AG04449 (cell line): ENCODE data around the gene SPO11.
A peak's percentile ranks its signal among the peaks of the same experiment; 100 is the strongest.
"Not testable (repeated sequence)": the region's sequence is repeated elsewhere in the genome, so short reads cannot be mapped to it uniquely, and the experiment has no call there.

ENCODE experiments used
- CTCF ChIA-PET: fragments of 350-600 bp; formaldehyde crosslinking; extraction: SDS; loops from one replicate; lab custom pipeline; 2021; ENCODE audit warnings: antibody characterized with exemption; lab: Yijun Ruan, JAX
- POLR2A ChIA-PET: fragments of 400-600, 350-600 bp; formaldehyde crosslinking; extraction: SDS; loops from one replicate; lab custom pipeline; 2020; ENCODE audit warnings: antibody characterized with exemption, inconsistent platforms; lab: Yijun Ruan, JAX
- DNase-seq: peaks from one replicate; pipeline ENCODE4 v3.0.0-alpha.2; 2010; ENCODE audit warnings: low read depth, low spot score
- H3K4me3 ChIP-seq: 2 replicates; pipeline ENCODE4 v1.5.1; 2011; ENCODE audit warnings: low read depth, mild to moderate bottlenecking, control low read depth, low read length
- CTCF ChIP-seq: IDR thresholded peaks from one replicate; pipeline ENCODE4 v1.5.1; 2011; ENCODE audit warnings: mild to moderate bottlenecking, moderate library complexity, low read length, control low read depth, inconsistent platforms; ENCODE audit not compliant: insufficient read depth; ENCODE audit errors: missing control alignments

Gene SPO11

GRCh38 chr20:57350081-57350710 lies 20.6 kb downstream of the SPO11 start:
- no peak for DNase-seq

GRCh38 chr20:57350726-57351041 lies 21.1 kb downstream of the SPO11 start:
- CTCF ChIA-PET: interaction anchor here (2.5 to 9.7 kb wide), 3 partner anchors 17 to 264 kb away, joined by 8 to 173 read pairs (median 49); no protein-coding TSS in a partner anchor
- POLR2A ChIA-PET, DNase-seq: not testable (repeated sequence)
- H3K4me3 ChIP-seq: peak overlapping the region; percentile 100

More at GRCh38 chr20:57350081-57350710, 20.6 kb downstream of the SPO11 start:
- CTCF ChIA-PET: interaction anchor here (1.7 to 9.7 kb wide), 6 partner anchors 12 to 799 kb away, joined by 5 to 173 read pairs (median 9); no protein-coding TSS in a partner anchor
- no peak overlapping the region for H3K4me3 ChIP-seq
- no peak for TF ChIP-seq CTCF
- POLR2A ChIA-PET: no interaction called here

GRCh38 chr20:57351042-57351783 lies 21.6 kb downstream of the SPO11 start, which contains the start of gene RAE1:
TSS of gene RAE1 (plus strand) at chr20:57351255. CDS start at chr20:57354039, 2,784 bp downstream.
- POLR2A ChIA-PET: no interaction called here
- H3K4me3 ChIP-seq: peak within 1 kb of the TSS; percentile 100
- DNase-seq: peak; percentile 63
- CTCF ChIA-PET: interaction anchor here (1.0 to 6.3 kb wide), 4 partner anchors 10 to 265 kb away, joined by 3 to 49 read pairs (median 6); no protein-coding TSS in a partner anchor
- no peak for TF ChIP-seq CTCF

- no peak for TF ChIP-seq CTCF
- CTCF ChIA-PET: interaction anchor here (1.4 kb wide), 1 partner anchor 10 kb away, joined by 5 read pairs; no protein-coding TSS in a partner anchor
- peak overlapping the region; percentile 100 for H3K4me3 ChIP-seq
- DNase-seq: no peak
- POLR2A ChIA-PET: no interaction called here
These were observed 22.7 kb downstream of the SPO11 start for GRCh38 chr20:57352305-57352704.

- no peak for TF ChIP-seq CTCF
- ChIA-PET POLR2A (no interaction called here), CTCF (no interaction called here)
- DNase-seq: no peak
- no peak overlapping the region for H3K4me3 ChIP-seq
These were observed 23.7 kb downstream of the SPO11 start for GRCh38 chr20:57353351-57353750.

GRCh38 chr20:57361517-57361916 lies 31.9 kb downstream of the SPO11 start:
- ChIA-PET CTCF (interaction anchor here (0.8 to 2.0 kb wide), 6 partner anchors 10 to 134 kb away, joined by 3 to 8 read pairs (median 4); partner anchors contain the start of gene RAE1), POLR2A (interaction anchor here (0.5 to 0.6 kb wide), 3 partner anchors 285 to 950 kb away, joined by 3 to 4 read pairs (median 3); no protein-coding TSS in a partner anchor)
- peak; percentile 42 for DNase-seq
- no peak for TF ChIP-seq CTCF
- H3K4me3 ChIP-seq: no peak overlapping the region
